ENCODE results near the gene NRXN3.

The NRXN3 gene

GRCh38 chr14:78598046-78598920, 428.1 kb downstream of the NRXN3 start:
- DNase-seq = peak; percentile 8

GRCh38 chr14:78605025-78605762, 435.0 kb downstream of the NRXN3 start:
- no peak for DNase-seq

GRCh38 chr14:78605897-78606500, 435.8 kb downstream of the NRXN3 start:
- no peak for DNase-seq

GRCh38 chr14:78608998-78609787, 439.0 kb downstream of the NRXN3 start:
- DNase-seq = no peak

- DNase-seq = no peak
Observed at GRCh38 chr14:78610994-78611393, 440.8 kb downstream of the NRXN3 start.

- no peak for DNase-seq
Observed at GRCh38 chr14:78611796-78612571, 441.8 kb downstream of the NRXN3 start.

GRCh38 chr14:78612666-78613065, 442.5 kb downstream of the NRXN3 start:
- no peak for DNase-seq

- DNase-seq = no peak
Observed at GRCh38 chr14:78614593-78614992, 444.4 kb downstream of the NRXN3 start.

GRCh38 chr14:78617735-78618134, 447.6 kb downstream of the NRXN3 start:
- DNase-seq = no peak

GRCh38 chr14:78618368-78618767, 448.2 kb downstream of the NRXN3 start:
- no peak for DNase-seq

GRCh38 chr14:78627114-78627513, 456.9 kb downstream of the NRXN3 start:
- no peak for DNase-seq

- DNase-seq = no peak
Observed at GRCh38 chr14:78631551-78631950, 461.4 kb downstream of the NRXN3 start.

- no peak for DNase-seq
Observed at GRCh38 chr14:78633752-78634151, 463.6 kb downstream of the NRXN3 start.

GRCh38 chr14:78637489-78637888, 467.3 kb downstream of the NRXN3 start:
- no peak for DNase-seq

- no peak for DNase-seq
Observed at GRCh38 chr14:78637908-78638475, 467.8 kb downstream of the NRXN3 start.

GRCh38 chr14:78638926-78639325, 468.8 kb downstream of the NRXN3 start:
- no peak for DNase-seq

GRCh38 chr14:78644824-78645559, 474.8 kb downstream of the NRXN3 start:
- DNase-seq = no peak

GRCh38 chr14:78652727-78653126, 482.6 kb downstream of the NRXN3 start:
- DNase-seq = no peak

- no peak for DNase-seq
Observed at GRCh38 chr14:78653173-78653572, 483.0 kb downstream of the NRXN3 start.

GRCh38 chr14:78657451-78657850, 487.3 kb downstream of the NRXN3 start:
- DNase-seq = no peak

GRCh38 chr14:78664841-78665240, 494.7 kb downstream of the NRXN3 start:
- DNase-seq = no peak

Data from activated CD4-positive, alpha-beta T cell treated with anti-CD3 and anti-CD28 coated beads, Interleukin-2, amount 50 U/mL, for 1 hour (primary cell).